Smooth muscle cell (in vitro differentiated cells): Measurements from ENCODE around the gene KCNC1. TPM values are rescaled to one million over a fixed set of nuclear protein-coding genes. Genes with fewer than 3 reads are reported as not detected.

Source experiments
- DNase-seq: peaks from one replicate; lab custom pipeline; 2025; ENCODE audit not compliant: unreplicated experiment; lab: John Stamatoyannopoulos, UW
- H2AFZ ChIP-seq: fragments of 200-600 bp; sonication (generic); 2 replicates; pipeline ENCODE4 v1.6.0; 2016; ENCODE audit warnings: antibody characterized with exemption, low read depth, mild to moderate bottlenecking
- H3F3A ChIP-seq: fragments of 200-600 bp; sonication (generic); 2 replicates; pipeline ENCODE4 v1.6.0; 2017; ENCODE audit warnings: antibody characterized with exemption, low read depth
- H3K27ac ChIP-seq: fragments of 200-600 bp; sonication (generic); 2 replicates; pipeline ENCODE4 v1.5.1; 2016; ENCODE audit warnings: low read depth, mild to moderate bottlenecking
- H3K27me3 ChIP-seq: fragments of 200-600 bp; sonication (generic); 2 replicates; pipeline ENCODE4 v1.6.1; 2016; ENCODE audit warnings: low read depth, mild to moderate bottlenecking
- H3K36me3 ChIP-seq: fragments of 200-600 bp; sonication (generic); 2 replicates; pipeline ENCODE4 v1.5.1; 2016; ENCODE audit warnings: low read depth
- H3K4me1 ChIP-seq: fragments of 200-600 bp; sonication (generic); 2 replicates; pipeline ENCODE4 v1.5.1; 2016; ENCODE audit warnings: low read depth
- H3K4me2 ChIP-seq: fragments of 200-600 bp; sonication (generic); 2 replicates; pipeline ENCODE4 v1.6.0; 2016; ENCODE audit warnings: mild to moderate bottlenecking
- H3K4me3 ChIP-seq: fragments of 200-600 bp; sonication (generic); 2 replicates; pipeline ENCODE4 v1.5.1; 2016; ENCODE audit warnings: mild to moderate bottlenecking
- H3K79me2 ChIP-seq: fragments of 200-600 bp; sonication (generic); 2 replicates; pipeline ENCODE4 v1.6.0; 2016; ENCODE audit warnings: low read depth, mild to moderate bottlenecking
- H3K9ac ChIP-seq: fragments of 200-600 bp; sonication (generic); 2 replicates; pipeline ENCODE4 v1.6.0; 2016; ENCODE audit warnings: low read depth
- H3K9me3 ChIP-seq: fragments of 200-600 bp; sonication (generic); replicated peaks from 2 replicates; pipeline ENCODE4 v1.5.1; 2016; ENCODE audit warnings: low read depth
- H4K20me1 ChIP-seq: fragments of 200-600 bp; sonication (generic); 2 replicates; pipeline ENCODE4 v1.6.0; 2016; ENCODE audit warnings: low read depth
- CTCF ChIP-seq: fragments of 200-600 bp; sonication (generic); IDR thresholded peaks from 2 replicates; pipeline ENCODE4 v1.5.1; 2017; ENCODE audit warnings: borderline replicate concordance, mild to moderate bottlenecking, antibody characterized with exemption; ENCODE audit not compliant: insufficient read depth, poor library complexity, severe bottlenecking
- WGBS: methylation state at CpG from one replicate; pipeline ENCODE4 v1.1.7; 2016; ENCODE audit warnings: low lambda C conversion rate; 5-methylcytosine and 5-hydroxymethylcytosine counted together
- polyA plus RNA-seq: library from polyadenylated mRNA; unstranded; fragments of >200 nt; fragmentation: Nextera tagmentation; extraction: Ambion mirVana; gene quantifications from 2 replicates; pipeline ENCODE4 v1.2.1, GENCODE V29; 2016
- total RNA-seq: library from RNA; depleted of rRNA; stranded (reverse); fragments of >200 nt; gene quantifications from 2 replicates; pipeline ENCODE4 v1.2.3, GENCODE V29; 2014

The KCNC1 gene
- total and polyA plus RNA-seq, 2 experiments from 2014 or later = not detected

- H3K4me3 ChIP-seq = no peak overlapping the region
- TF ChIP-seq CTCF = no peak
- no peaks in the 10 kb centered on the region for H3K9me3 ChIP-seq
- no peaks in the 10 kb centered on the region for H4K20me1 ChIP-seq
- H3K4me2 ChIP-seq = no peak overlapping the region
- H2AFZ ChIP-seq = no peak overlapping the region
- no peaks in the 10 kb centered on the region for H3K36me3 ChIP-seq
- 100% methylated on average over 1 of the region's 1 CpG for WGBS
- no peak overlapping the region for H3K9ac ChIP-seq
- H3K4me1 ChIP-seq = peaks cover 16% of the 10 kb centered on the region
- H3K27ac ChIP-seq = no peak overlapping the region
- no peaks in the 10 kb centered on the region for H3K79me2 ChIP-seq
- no peaks in the 10 kb centered on the region for H3F3A ChIP-seq
- DNase-seq = no peak
- no peaks in the 10 kb centered on the region for H3K27me3 ChIP-seq
Observed at GRCh38 chr11:17769218-17769617, 34.6 kb downstream of the KCNC1 start.

GRCh38 chr11:17770048-17770652 is 35.6 kb downstream of the KCNC1 start:
- no peaks in the 10 kb centered on the region for H3K79me2 ChIP-seq

GRCh38 chr11:17770917-17771316 is 36.3 kb downstream of the KCNC1 start:
- DNase-seq = no peak
- Histone ChIP-seq H3K4me2 (no peak overlapping the region), H3K36me3 (no peaks in the 10 kb centered on the region), H3K4me3 (no peak overlapping the region), H3K9ac (no peak overlapping the region), H3K79me2 (no peaks in the 10 kb centered on the region), H3K27me3 (no peaks in the 10 kb centered on the region), H4K20me1 (no peaks in the 10 kb centered on the region), H3K9me3 (no peaks in the 10 kb centered on the region), H3F3A (no peaks in the 10 kb centered on the region), H3K4me1 (peaks cover 5% of the 10 kb centered on the region), H3K27ac (no peak overlapping the region), H2AFZ (no peak overlapping the region)
- TF ChIP-seq CTCF = no peak

More at GRCh38 chr11:17770048-17770652, 35.6 kb downstream of the KCNC1 start:
- no peak overlapping the region for H3K27ac ChIP-seq
- H3K4me2 ChIP-seq = no peak overlapping the region
- H2AFZ ChIP-seq = no peak overlapping the region
- no peaks in the 10 kb centered on the region for H3K9me3 ChIP-seq
- 90% methylated on average over 9 of the region's 9 CpGs for WGBS
- H3K9ac ChIP-seq = no peak overlapping the region
- no peak for DNase-seq
- peaks cover 13% of the 10 kb centered on the region for H3K4me1 ChIP-seq
- H3K4me3 ChIP-seq = no peak overlapping the region
- no peaks in the 10 kb centered on the region for H3K36me3 ChIP-seq
- no peak for TF ChIP-seq CTCF
- H3F3A ChIP-seq = no peaks in the 10 kb centered on the region
- no peaks in the 10 kb centered on the region for H4K20me1 ChIP-seq
- no peaks in the 10 kb centered on the region for H3K27me3 ChIP-seq

GRCh38 chr11:17771415-17771814 is 36.8 kb downstream of the KCNC1 start:
- peaks cover 4% of the 10 kb centered on the region for H3K4me1 ChIP-seq
- H3K9ac ChIP-seq = no peak overlapping the region
- H3K9me3 ChIP-seq = no peaks in the 10 kb centered on the region
- no peaks in the 10 kb centered on the region for H3K36me3 ChIP-seq
- H4K20me1 ChIP-seq = no peaks in the 10 kb centered on the region
- H3K27ac ChIP-seq = no peak overlapping the region
- 88% methylated on average over 17 of the region's 17 CpGs for WGBS
- no peak overlapping the region for H2AFZ ChIP-seq
- H3K4me2 ChIP-seq = no peak overlapping the region
- H3K27me3 ChIP-seq = no peaks in the 10 kb centered on the region
- DNase-seq = no peak
- H3K79me2 ChIP-seq = no peaks in the 10 kb centered on the region
- no peaks in the 10 kb centered on the region for H3F3A ChIP-seq
- TF ChIP-seq CTCF = no peak
- H3K4me3 ChIP-seq = no peak overlapping the region
